T-helper 2 cell treated with Interferon-gamma antibody and Interleukin-4, amounts not matched to agents 100 ng/mL and 5 ng/mL, for 36 hours (primary cell): ENCODE data around the gene PRR9. TPM values are rescaled to one million over a fixed set of nuclear protein-coding genes. Genes with fewer than 3 reads are reported as not detected.

Source experiments
- intact Hi-C: fragments of 100-400 bp; cut with micrococcal nuclease; formaldehyde crosslinking; loops from one replicate; pipeline ENCODE4 v1.15.1; 2023
- total RNA-seq: library from RNA; stranded (reverse); gene quantifications from 2 replicates; pipeline ENCODE4 v1.2.3, GENCODE V29; 2022

The PRR9 gene
- total RNA-seq, 1 donor from 2014 or later, result not detected

- intact Hi-C loops, result no loop called here
Measured at GRCh38 chr1:153262462-153263157, 45.2 kb downstream of the PRR9 start.

GRCh38 chr1:153265457-153265856 is 48.1 kb downstream of the PRR9 start:
- intact Hi-C loops, result no loop called here

Other genes starting within 250 kb of the PRR9 start
- not detected in 2 replicates for gene SPRR4, start 246.9 kb upstream of the PRR9 start, total RNA-seq
- not detected in 2 replicates for gene SPRR1A, start 233.5 kb upstream of the PRR9 start, total RNA-seq
- not detected in 2 replicates for gene SPRR3, start 215.8 kb upstream of the PRR9 start, total RNA-seq
- gene SPRR1B, start 186.4 kb upstream of the PRR9 start, total RNA-seq, result not detected in 2 replicates
- not detected in 2 replicates for gene SPRR2D, start 176.5 kb upstream of the PRR9 start, total RNA-seq
- not detected in 2 replicates for gene SPRR2A, start 160.1 kb upstream of the PRR9 start, total RNA-seq
- gene SPRR2B, start 146.0 kb upstream of the PRR9 start, total RNA-seq, result not detected in 2 replicates
- not detected in 2 replicates for gene SPRR2E, start 123.1 kb upstream of the PRR9 start, total RNA-seq
- gene SPRR2F, start 104.1 kb upstream of the PRR9 start, total RNA-seq, result not detected in 2 replicates
- not detected in 2 replicates for gene SPRR2G, start 66.7 kb upstream of the PRR9 start, total RNA-seq
- gene LELP1, start 14.2 kb upstream of the PRR9 start, total RNA-seq, result not detected in 2 replicates
- not detected in 2 replicates for gene LORICRIN, start 42.1 kb downstream of the PRR9 start, total RNA-seq
- not detected in 2 replicates for gene PGLYRP3, start 95.4 kb downstream of the PRR9 start, total RNA-seq
- gene PGLYRP4, start 131.3 kb downstream of the PRR9 start, total RNA-seq, result not detected in 2 replicates
- gene S100A9, start 140.3 kb downstream of the PRR9 start, total RNA-seq, result not detected in 2 replicates
- not detected in 2 replicates for gene S100A12, start 158.0 kb downstream of the PRR9 start, total RNA-seq
- gene S100A8, start 173.5 kb downstream of the PRR9 start, total RNA-seq, result not detected in 2 replicates
- gene S100A7A, start 198.9 kb downstream of the PRR9 start, total RNA-seq, result not detected in 2 replicates
- gene S100A7, start 243.1 kb downstream of the PRR9 start, total RNA-seq, result not detected in 2 replicates